Activated naive CD8-positive, alpha-beta T cell treated with anti-CD3 and anti-CD28 coated beads, Interleukin-2, amount 10 ng/mL, durations not matched to agents 7 days and 5 days (primary cell): ENCODE results near the gene CHGA. TPM values are rescaled to one million over a fixed set of nuclear protein-coding genes. Genes with fewer than 3 reads are reported as not detected.

ENCODE experiments used
- ATAC-seq: fragments of 150-1000 bp; cut with Tn5 transposase; one replicate; pipeline ENCODE4 v1.10.0; 2021; ENCODE audit warnings: low read depth, moderate library complexity
- POLR2A ChIA-PET: fragments of 350-600 bp; sonication (Branson Sonifier 250); formaldehyde crosslinking; loops from one replicate; lab custom pipeline; 2021; ENCODE audit warnings: antibody characterized with exemption; lab: Charles Lee
- DNase-seq: peaks from one replicate; pipeline ENCODE4 v3.0.0; 2021
- H3K27ac Mint-ChIP-seq: one replicate; pipeline ENCODE4 v1.8.0; 2022; ENCODE audit warnings: mild to moderate bottlenecking, mixed read lengths
- H3K27me3 Mint-ChIP-seq: one replicate; pipeline ENCODE4 v1.8.0; 2022; ENCODE audit warnings: mild to moderate bottlenecking, moderate library complexity, mixed read lengths
- H3K36me3 Mint-ChIP-seq: one replicate; pipeline ENCODE4 v1.8.0; 2021; ENCODE audit warnings: mild to moderate bottlenecking, mixed read lengths
- H3K4me1 Mint-ChIP-seq: one replicate; pipeline ENCODE4 v1.8.0; 2021; ENCODE audit warnings: mixed read lengths
- H3K4me3 Mint-ChIP-seq: one replicate; pipeline ENCODE4 v1.8.0; 2022; ENCODE audit warnings: mild to moderate bottlenecking, moderate library complexity, mixed read lengths
- H3K9me3 Mint-ChIP-seq: one replicate; pipeline ENCODE4 v1.8.0; 2021; ENCODE audit warnings: mixed read lengths
- total RNA-seq, 2 experiments: library from RNA; stranded (reverse); gene quantifications; one replicate each; pipeline ENCODE4 v1.2.3, GENCODE V29; 2021

The CHGA gene
- total RNA-seq, 2 experiments from 2014 or later, result not detected

DNA sequence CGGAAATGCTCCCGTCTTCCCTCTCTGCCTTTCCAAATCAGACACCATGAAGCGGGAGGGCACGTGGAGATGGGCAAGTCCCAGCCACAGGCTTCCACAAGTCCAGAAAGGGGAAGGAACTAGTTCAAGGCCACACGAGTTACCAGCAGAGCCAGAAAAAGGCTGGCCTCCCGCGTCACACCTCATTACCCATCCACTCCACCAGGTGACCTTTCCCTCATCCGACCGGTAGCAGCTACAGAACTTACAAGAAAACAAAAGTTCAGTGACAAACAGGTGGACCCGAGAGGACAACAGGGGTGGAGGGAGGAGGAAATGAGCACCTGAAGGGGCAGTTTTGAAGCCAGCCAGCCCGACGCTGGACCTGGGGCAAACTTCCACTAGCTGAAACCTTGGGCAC is 46.9 kb downstream of the CHGA start:
- peaks cover 4% of the 10 kb centered on the region for H3K9me3 Mint-ChIP-seq
- H3K27ac Mint-ChIP-seq, result no peak overlapping the region
- DNase-seq (no peak), ATAC-seq (no peak)
- no peaks in the 10 kb centered on the region for H3K27me3 Mint-ChIP-seq
- peaks cover 5% of the 10 kb centered on the region for H3K4me1 Mint-ChIP-seq
- POLR2A ChIA-PET, result no interaction called here
- no peak overlapping the region for H3K4me3 Mint-ChIP-seq
- peaks cover 32% of the 10 kb centered on the region for H3K36me3 Mint-ChIP-seq

GRCh38 chr14:92970271-92970670 is 47.3 kb downstream of the CHGA start:
- ATAC-seq (no peak), DNase-seq (no peak)
- H3K4me1 Mint-ChIP-seq, result peaks cover 1% of the 10 kb centered on the region
- H3K4me3 Mint-ChIP-seq, result no peak overlapping the region
- peaks cover 34% of the 10 kb centered on the region for H3K36me3 Mint-ChIP-seq
- H3K27me3 Mint-ChIP-seq, result no peaks in the 10 kb centered on the region
- H3K9me3 Mint-ChIP-seq, result peaks cover 4% of the 10 kb centered on the region
- no peak overlapping the region for H3K27ac Mint-ChIP-seq
- POLR2A ChIA-PET, result no interaction called here

DNA sequence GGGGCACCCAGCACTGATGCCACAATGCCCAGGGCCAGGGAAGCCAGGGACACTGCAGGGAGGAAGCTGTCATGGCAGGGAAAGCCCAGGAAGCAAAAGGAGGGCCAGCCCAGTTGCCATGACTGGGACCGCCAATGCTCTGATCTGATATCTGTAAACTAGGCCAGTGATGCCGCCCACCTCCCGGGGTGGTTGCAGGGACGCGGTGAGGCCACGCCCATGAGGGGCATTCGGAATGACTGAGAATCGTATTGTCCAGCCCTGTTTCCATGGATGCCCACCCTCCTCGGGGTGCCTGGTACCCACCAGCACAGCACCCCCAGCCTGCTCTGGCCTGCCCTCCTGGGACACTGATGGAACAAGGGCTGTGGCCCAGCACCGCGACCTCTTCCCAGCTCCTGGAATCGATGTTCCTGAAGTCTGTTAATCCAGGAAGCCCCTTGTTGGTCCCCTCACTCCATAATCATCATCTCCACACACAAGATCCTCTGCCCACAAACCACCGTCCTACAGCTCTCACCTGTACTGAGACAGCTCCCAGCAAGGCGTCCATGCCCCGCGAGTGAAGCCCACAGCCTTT is 48.7 kb downstream of the CHGA start:
- POLR2A ChIA-PET, result no interaction called here
- no peaks in the 10 kb centered on the region for H3K27me3 Mint-ChIP-seq
- ATAC-seq (no peak), DNase-seq (no peak)
- H3K9me3 Mint-ChIP-seq, result peaks cover 11% of the 10 kb centered on the region
- H3K4me1 Mint-ChIP-seq, result no peaks in the 10 kb centered on the region
- H3K27ac Mint-ChIP-seq, result no peak overlapping the region
- no peak overlapping the region for H3K4me3 Mint-ChIP-seq
- peaks cover 49% of the 10 kb centered on the region for H3K36me3 Mint-ChIP-seq

GRCh38 chr14:92973261-92973797 is 50.4 kb downstream of the CHGA start:
- Mint-ChIP-seq H3K4me1 (no peaks in the 10 kb centered on the region), H3K36me3 (peaks cover 59% of the 10 kb centered on the region), H3K4me3 (no peak overlapping the region), H3K27ac (no peak overlapping the region), H3K9me3 (peaks cover 19% of the 10 kb centered on the region), H3K27me3 (no peaks in the 10 kb centered on the region)
- POLR2A ChIA-PET, result no interaction called here
- ATAC-seq (no peak), DNase-seq (peak; percentile 62)

GRCh38 chr14:92973798-92974372 is 50.9 kb downstream of the CHGA start:
- Mint-ChIP-seq H3K4me3 (no peak overlapping the region), H3K27me3 (no peaks in the 10 kb centered on the region), H3K9me3 (peaks cover 19% of the 10 kb centered on the region), H3K4me1 (no peaks in the 10 kb centered on the region), H3K27ac (no peak overlapping the region), H3K36me3 (peaks cover 61% of the 10 kb centered on the region)
- no peak for ATAC-seq
- no peak for DNase-seq
- POLR2A ChIA-PET, result no interaction called here

DNA sequence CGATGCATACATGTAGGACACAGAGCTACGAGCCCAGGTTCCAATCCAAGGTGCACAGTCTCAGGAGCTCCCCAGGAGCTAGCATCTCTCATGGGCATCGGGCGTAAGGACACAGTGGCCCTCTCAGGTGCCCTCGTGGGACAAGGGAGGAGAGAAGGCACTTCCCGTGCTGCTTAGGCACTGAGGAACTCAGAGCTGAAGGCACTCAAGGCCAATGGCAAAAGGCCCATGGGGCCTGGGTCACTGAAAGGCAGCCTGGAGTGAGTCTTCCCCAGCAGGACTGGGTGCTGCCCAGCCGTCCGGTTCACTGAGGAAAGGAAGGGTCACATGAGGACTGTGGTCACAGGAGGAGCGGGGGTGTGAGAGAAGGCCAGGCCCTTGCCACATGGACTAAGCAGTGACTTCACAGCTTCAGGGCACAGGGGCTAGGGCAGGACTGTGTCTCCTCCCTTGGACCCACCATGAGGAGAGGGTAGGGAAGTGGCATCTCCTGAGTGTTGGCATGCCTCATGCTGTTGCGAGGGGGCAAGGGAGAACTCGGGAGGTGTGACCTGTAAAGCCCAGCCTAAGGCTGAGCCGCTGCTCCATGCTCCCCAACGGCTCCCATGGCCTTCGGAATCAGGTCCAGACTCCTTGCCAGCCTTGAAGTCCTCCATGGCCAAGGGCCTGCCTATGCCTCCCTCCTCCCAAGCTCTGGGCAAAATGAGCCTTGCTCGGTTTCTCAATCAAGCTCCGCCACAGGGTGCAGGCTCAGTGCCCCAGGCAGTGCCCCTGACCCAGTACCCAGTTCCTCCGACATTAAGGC is 51.8 kb downstream of the CHGA start:
- ATAC-seq (no peak), DNase-seq (no peak)
- POLR2A ChIA-PET, result no interaction called here
- no peak overlapping the region for H3K27ac Mint-ChIP-seq
- H3K4me3 Mint-ChIP-seq, result no peak overlapping the region
- no peaks in the 10 kb centered on the region for H3K4me1 Mint-ChIP-seq
- H3K36me3 Mint-ChIP-seq, result peaks cover 67% of the 10 kb centered on the region
- no peaks in the 10 kb centered on the region for H3K27me3 Mint-ChIP-seq
- H3K9me3 Mint-ChIP-seq, result peaks cover 26% of the 10 kb centered on the region

DNA sequence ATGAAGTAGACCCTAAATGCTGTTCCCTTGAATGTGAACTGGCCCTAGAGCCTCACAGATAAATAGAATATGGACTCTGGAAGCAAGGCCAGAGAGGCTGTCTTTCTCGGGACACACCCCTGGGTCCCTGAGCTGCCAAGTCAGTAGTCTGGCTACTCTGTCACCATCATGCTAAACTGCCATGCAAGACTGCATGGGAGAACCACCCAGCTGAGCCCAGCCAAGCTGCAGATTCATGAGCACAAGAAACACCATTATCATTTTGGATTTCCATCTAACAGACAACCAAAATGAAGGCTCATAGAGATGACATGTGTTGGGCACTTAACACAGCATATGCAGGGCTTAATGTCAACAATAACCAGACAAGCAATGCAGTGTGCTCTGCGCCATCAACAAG is 53.3 kb downstream of the CHGA start:
- POLR2A ChIA-PET, result no interaction called here
- Mint-ChIP-seq H3K4me1 (no peaks in the 10 kb centered on the region), H3K9me3 (peaks cover 30% of the 10 kb centered on the region), H3K27me3 (no peaks in the 10 kb centered on the region), H3K36me3 (peaks cover 80% of the 10 kb centered on the region), H3K27ac (no peak overlapping the region), H3K4me3 (no peak overlapping the region)
- DNase-seq, result no peak
- no peak for ATAC-seq

DNA sequence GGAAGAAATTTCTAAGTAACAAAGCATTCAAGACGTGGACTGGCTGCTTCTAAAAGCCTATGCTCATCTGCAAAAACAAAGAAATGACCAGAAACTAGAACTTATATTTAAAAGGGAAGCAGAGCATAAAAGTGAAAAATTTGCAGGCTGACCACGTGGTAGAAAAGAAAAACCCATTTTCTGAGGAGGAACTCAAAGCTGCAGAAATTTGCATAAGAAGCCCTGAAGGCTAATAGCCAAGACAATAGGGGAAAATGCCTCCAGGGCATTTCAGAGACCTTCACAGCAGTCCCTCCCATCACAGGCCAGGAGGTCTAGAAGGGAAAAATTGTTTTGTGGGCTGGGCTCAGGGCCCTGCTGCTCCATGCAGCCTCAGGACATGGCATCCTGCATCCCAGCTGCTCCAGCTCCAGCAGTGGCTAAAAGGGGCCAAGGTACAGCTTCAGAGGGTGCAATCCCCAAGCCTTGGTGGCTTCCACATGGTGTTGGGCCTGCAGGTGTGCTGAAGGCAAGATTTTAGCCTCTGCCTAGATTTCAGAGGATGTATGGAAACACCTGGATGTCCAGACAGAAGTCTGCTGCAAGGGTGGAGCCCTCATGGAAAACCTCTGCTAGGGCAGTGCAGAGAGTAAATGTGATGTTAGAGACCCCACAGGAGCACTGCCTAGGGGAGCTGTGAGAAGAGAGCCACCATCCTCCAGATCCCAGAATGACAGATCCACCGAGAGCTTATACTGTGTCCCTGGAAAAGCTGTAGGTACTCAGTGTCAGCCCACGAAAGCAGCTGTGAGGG is 55.5 kb downstream of the CHGA start:
- H3K4me3 Mint-ChIP-seq, result no peak overlapping the region
- H3K36me3 Mint-ChIP-seq, result peaks cover 90% of the 10 kb centered on the region

GRCh38 chr14:92980866-92981265 is 57.9 kb downstream of the CHGA start:
- Mint-ChIP-seq H3K4me1 (no peaks in the 10 kb centered on the region), H3K27ac (no peak overlapping the region), H3K9me3 (peaks cover 32% of the 10 kb centered on the region), H3K27me3 (no peaks in the 10 kb centered on the region), H3K36me3 (peaks cover 80% of the 10 kb centered on the region), H3K4me3 (no peak overlapping the region)
- ATAC-seq (no peak), DNase-seq (no peak)
- POLR2A ChIA-PET, result no interaction called here

More for the DNA sequence above, 55.5 kb downstream of the CHGA start:
- no peaks in the 10 kb centered on the region for H3K4me1 Mint-ChIP-seq
- POLR2A ChIA-PET, result no interaction called here
- H3K27ac Mint-ChIP-seq, result no peak overlapping the region
- no peaks in the 10 kb centered on the region for H3K27me3 Mint-ChIP-seq
- H3K9me3 Mint-ChIP-seq, result peaks cover 34% of the 10 kb centered on the region
- DNase-seq (no peak), ATAC-seq (no peak)

DNA sequence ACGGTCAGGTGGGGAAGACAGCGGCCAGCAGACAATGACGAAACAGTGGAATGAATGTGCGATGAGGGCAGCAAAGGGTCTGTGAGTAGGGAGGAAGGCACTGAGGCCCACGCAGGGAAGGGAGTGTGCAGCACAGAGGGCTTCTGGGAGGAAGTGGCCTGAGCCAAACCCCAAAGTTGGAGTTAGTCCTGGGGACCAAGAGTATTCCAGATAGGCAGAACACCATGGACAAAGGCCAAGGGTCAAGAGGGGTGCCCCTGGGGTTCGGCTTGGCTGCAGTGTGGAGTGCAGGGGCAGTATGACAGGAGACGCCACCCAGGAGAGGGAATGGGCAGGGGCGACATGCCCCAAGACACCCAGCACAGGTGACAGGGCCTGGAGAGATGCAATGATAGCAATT is 58.8 kb downstream of the CHGA start:
- ATAC-seq (no peak), DNase-seq (no peak)
- H3K4me1 Mint-ChIP-seq, result no peaks in the 10 kb centered on the region
- peaks cover 28% of the 10 kb centered on the region for H3K9me3 Mint-ChIP-seq
- no peaks in the 10 kb centered on the region for H3K27me3 Mint-ChIP-seq
- POLR2A ChIA-PET, result no interaction called here
- peaks cover 71% of the 10 kb centered on the region for H3K36me3 Mint-ChIP-seq
- H3K4me3 Mint-ChIP-seq, result no peak overlapping the region
- no peak overlapping the region for H3K27ac Mint-ChIP-seq

GRCh38 chr14:92982956-92983355 is 60.0 kb downstream of the CHGA start:
- ATAC-seq, result no peak
- H3K27ac Mint-ChIP-seq, result no peak overlapping the region
- H3K4me3 Mint-ChIP-seq, result no peak overlapping the region
- no peaks in the 10 kb centered on the region for H3K27me3 Mint-ChIP-seq
- peaks cover 59% of the 10 kb centered on the region for H3K36me3 Mint-ChIP-seq
- POLR2A ChIA-PET, result no interaction called here
- H3K9me3 Mint-ChIP-seq, result peaks cover 18% of the 10 kb centered on the region
- DNase-seq, result no peak
- H3K4me1 Mint-ChIP-seq, result no peaks in the 10 kb centered on the region

DNA sequence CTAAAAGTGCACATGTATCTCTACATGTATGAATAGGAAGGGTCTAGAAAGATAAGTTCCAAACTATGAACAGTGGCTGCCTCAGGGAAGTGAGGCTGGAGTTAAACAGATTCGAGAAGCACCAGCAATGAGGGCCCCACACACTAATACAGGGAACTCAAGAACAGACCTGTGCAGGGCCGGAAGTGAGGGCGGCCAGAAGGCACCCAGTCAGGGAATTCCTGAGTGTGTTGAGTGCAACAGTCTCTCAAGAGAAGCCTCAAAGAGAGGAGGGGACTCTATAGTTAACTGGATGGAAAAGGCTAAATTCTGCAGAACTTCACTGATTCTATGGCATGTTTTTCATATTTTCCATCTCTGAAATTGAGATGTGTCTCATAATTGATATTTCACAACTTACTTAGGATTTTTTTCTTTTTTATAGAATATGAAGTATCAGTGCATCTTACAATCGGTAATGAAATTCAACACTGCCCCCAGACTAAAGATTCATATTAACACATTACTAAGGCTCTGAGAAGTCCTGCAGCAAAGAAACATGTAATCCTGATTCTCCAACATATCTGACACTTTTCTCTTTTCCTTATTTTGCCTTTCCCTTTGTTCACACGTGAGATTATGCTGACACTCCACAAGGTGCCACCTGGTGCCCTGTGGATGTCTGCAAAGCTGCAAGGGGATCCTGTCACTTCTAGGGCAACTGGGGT is 61.3 kb downstream of the CHGA start:
- Mint-ChIP-seq H3K4me1 (no peaks in the 10 kb centered on the region), H3K9me3 (peaks cover 12% of the 10 kb centered on the region), H3K27me3 (no peaks in the 10 kb centered on the region), H3K27ac (no peak overlapping the region), H3K4me3 (no peak overlapping the region), H3K36me3 (peaks cover 48% of the 10 kb centered on the region)
- DNase-seq (no peak), ATAC-seq (no peak)
- POLR2A ChIA-PET, result no interaction called here
